Fibroblast of lung (primary cell): ENCODE results near the gene LRRC3B.

Source experiments
- EZH2 ChIP-seq: IDR thresholded peaks from 2 replicates; pipeline ENCODE4 v1.5.1; 2012; ENCODE audit warnings: low read length, control low read depth, mild to moderate bottlenecking; ENCODE audit errors: missing control alignments
- TF ChIP-seq, protein P1 (sequence below), 2 donors: IDR thresholded peaks in 1 of 2; conservative IDR thresholded peaks in 1 of 2; 1 replicate in 1 of 2; 2 replicates in 1 of 2; pipeline ENCODE4 v1.5.1; 2011 to 2012; ENCODE audit warnings: low read length in 2 of 2, control low read depth in 1 of 2, inconsistent platforms in 1 of 2, low read depth in 1 of 2, mild to moderate bottlenecking in 1 of 2

DNA sequence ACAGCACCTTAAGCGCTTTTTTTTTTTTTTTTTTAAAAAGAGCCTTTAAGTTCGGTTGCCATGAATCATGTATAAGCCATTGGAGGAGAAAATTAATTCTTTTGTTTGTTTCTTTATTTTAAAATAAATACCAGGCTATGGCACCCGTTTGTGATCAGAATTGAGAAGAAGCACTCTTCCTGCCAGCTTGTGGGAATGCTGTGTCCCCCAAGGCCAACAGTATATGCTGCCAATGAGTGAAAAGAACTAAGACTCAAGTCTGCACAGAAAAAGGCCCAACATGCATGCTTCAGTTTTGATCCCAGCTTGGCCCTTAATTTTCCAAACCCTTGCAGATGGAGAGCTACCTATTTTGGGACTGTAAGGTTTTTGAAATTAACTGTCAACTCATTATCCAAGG lies 90.5 kb downstream of the LRRC3B start:
- TF ChIP-seq, protein P1, sequence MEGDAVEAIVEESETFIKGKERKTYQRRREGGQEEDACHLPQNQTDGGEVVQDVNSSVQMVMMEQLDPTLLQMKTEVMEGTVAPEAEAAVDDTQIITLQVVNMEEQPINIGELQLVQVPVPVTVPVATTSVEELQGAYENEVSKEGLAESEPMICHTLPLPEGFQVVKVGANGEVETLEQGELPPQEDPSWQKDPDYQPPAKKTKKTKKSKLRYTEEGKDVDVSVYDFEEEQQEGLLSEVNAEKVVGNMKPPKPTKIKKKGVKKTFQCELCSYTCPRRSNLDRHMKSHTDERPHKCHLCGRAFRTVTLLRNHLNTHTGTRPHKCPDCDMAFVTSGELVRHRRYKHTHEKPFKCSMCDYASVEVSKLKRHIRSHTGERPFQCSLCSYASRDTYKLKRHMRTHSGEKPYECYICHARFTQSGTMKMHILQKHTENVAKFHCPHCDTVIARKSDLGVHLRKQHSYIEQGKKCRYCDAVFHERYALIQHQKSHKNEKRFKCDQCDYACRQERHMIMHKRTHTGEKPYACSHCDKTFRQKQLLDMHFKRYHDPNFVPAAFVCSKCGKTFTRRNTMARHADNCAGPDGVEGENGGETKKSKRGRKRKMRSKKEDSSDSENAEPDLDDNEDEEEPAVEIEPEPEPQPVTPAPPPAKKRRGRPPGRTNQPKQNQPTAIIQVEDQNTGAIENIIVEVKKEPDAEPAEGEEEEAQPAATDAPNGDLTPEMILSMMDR (conservative IDR thresholded peaks at IDR 0.05 in 1 of 2, IDR thresholded peaks at IDR 0.05 in 1 of 2; ENCODE audit: low read depth in 1 of 2, low read length in 2 of 2), result no peak
- no peak for TF ChIP-seq EZH2
